ENCODE results near the gene OR1N1.
"Not testable (repeated sequence)": the region's sequence is repeated elsewhere in the genome, so short reads cannot be mapped to it uniquely, and the experiment has no call there.

OR1N1 gene, protein sequence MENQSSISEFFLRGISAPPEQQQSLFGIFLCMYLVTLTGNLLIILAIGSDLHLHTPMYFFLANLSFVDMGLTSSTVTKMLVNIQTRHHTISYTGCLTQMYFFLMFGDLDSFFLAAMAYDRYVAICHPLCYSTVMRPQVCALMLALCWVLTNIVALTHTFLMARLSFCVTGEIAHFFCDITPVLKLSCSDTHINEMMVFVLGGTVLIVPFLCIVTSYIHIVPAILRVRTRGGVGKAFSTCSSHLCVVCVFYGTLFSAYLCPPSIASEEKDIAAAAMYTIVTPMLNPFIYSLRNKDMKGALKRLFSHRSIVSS

DNA sequence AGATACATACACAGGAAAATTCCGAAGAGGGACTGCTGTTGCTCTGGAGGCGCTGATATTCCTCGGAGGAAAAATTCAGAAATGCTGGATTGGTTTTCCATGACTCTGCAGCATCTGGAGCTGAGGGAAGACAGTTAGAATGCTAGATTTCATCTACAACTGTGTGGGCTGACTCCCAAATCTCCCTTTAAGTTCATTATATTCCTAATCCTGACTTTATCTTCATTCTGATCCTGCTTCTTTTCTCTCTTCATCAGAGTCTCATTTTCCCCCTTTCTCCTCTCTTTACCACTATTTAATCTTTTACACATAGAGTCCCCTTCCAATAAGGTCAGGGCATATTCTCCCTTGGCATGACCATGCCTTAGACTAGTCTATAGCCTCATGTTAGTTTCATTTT is at the start of gene OR1N1:
Gene OR1N1, minus strand, starts transcription at position 101 of the 400 bp plus-strand sequence. Its CDS starts 0 bp downstream, at position 101.
- TF ChIP-seq ZNF274 (IDR thresholded peaks at IDR 0.05; ENCODE audit: low read depth, low read length), result no peak
- H3K4me3 ChIP-seq (ENCODE audit: low read length), result no peak within 1 kb of the TSS

DNA sequence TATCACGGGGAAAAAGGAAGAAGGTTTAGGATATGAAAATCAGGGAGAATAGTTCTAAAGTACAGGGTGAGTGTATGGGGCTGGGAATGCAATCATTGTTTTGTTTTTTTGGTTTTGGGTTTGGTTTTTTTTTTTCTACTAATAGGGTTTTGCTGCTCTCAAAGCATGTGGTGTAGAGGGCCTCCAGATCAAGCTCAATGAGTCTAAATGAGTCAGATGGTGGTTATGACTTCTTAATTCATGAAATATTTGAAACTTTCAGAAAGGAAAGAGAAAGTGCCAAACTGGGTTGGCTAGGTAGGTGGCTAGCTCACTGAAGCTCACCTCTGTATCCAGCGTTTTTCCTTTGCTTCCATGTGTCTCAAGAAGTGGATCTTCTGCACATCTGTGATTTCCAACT is 45.4 kb upstream of the OR1N1 start:
- H3K4me3 ChIP-seq (ENCODE audit: low read length), result no peak overlapping the region
- no peak for TF ChIP-seq ZNF274 (IDR thresholded peaks at IDR 0.05; ENCODE audit: low read depth, low read length)

DNA sequence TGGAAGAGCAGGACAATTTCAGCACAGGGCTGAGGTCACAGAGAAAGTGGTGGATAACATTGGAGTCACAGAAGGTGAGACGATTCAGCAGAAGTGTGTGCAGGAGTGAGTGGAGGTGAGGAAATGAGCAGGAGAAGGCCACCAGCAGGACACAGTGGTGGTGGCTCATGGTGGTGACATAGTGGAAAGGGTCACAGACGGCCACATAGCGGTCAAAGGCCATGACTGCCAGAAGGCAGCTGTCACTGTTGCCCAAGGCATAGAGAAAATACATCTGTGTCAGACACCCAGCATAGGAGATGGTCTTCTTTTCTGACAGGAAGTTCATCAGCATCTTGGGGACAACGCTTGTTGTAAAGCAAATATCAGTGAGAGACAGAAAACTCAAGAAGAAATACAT is 40.8 kb upstream of the OR1N1 start:
- TF ChIP-seq ZNF274 (IDR thresholded peaks at IDR 0.05; ENCODE audit: low read depth, low read length), result no peak
- H3K4me3 ChIP-seq (ENCODE audit: low read length), result no peak overlapping the region

DNA sequence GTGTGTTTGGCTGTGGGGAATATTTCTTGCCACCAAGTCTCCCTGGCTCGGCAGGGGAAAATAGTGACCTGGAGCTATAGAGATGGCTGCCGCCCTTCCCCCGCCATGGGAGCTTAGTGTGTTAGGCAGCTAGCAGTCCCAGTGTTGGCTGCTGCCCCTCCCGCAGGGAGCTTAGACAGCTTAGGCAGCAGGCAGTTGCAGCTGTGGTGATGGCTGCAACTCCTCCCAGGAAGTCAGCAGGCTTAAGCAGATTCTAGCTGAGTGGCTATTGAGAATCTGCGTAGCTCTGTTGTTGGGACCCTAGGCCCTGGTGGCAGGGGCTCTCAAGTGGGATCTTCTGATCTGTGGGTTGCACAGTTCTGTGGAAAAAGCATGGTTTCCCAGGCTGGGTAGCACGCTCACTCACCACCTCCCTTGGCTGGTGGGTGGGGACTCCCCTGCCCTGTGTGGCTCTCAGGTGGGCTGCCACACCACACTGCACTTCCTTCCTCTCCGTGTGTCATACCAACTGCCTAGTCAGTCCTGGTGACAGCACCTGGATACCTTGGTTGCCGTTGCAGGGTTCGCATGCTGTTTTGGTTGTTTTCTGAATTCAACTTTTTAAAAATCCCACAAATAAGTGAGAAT is 35.2 kb upstream of the OR1N1 start:
- no peak for TF ChIP-seq ZNF274 (IDR thresholded peaks at IDR 0.05; ENCODE audit: low read depth, low read length)
- no peak overlapping the region for H3K4me3 ChIP-seq (ENCODE audit: low read length)

DNA sequence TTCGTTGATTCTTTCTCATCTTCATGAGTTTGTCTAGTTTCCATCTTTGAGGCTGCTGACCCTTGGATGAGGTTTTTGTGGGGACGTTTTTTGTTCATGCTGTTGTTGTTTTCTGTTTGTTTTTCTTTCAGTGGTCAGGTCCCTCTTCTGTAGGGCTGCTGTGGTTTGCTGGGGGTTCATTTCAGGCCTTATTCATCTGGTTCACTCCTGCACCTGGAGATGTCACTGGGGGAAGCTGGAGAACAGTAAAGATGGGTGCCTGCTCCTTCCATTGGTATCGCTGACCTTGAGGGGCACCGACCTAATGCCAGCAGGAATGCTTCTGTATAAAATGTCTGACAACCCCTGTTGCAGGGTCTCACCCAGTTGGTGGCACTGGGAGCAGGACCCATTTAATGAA is 34.4 kb upstream of the OR1N1 start:
- TF ChIP-seq ZNF274 (IDR thresholded peaks at IDR 0.05; ENCODE audit: low read depth, low read length), result no peak
- no peak overlapping the region for H3K4me3 ChIP-seq (ENCODE audit: low read length)

DNA sequence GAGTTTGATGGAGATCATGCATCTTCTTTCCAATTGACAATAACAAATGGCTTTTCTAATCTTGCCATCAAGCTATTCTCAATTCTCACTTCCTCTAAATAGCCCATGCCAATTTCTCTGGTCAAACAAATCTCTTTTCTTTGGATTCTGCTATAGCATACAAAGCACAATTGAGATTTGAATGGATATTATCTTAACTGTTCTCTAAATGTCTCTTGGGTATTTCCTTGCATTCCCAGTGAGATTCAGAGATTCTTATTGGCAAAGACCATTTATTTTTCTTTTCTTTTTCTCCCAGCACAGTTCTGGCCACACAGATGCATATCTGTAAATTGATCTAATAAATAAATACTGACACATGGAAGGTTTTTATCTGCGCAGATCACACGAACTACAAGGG is 25.7 kb upstream of the OR1N1 start, which contains the start of gene OR1N2:
Gene OR1N2, plus strand, starts transcription at position 301 of the 400 bp plus-strand sequence. CDS start 100 bp downstream, outside the sequence.
- H3K4me3 ChIP-seq (ENCODE audit: low read length), result no peak within 1 kb of the TSS
- no peak for TF ChIP-seq ZNF274 (IDR thresholded peaks at IDR 0.05; ENCODE audit: low read depth, low read length)

DNA sequence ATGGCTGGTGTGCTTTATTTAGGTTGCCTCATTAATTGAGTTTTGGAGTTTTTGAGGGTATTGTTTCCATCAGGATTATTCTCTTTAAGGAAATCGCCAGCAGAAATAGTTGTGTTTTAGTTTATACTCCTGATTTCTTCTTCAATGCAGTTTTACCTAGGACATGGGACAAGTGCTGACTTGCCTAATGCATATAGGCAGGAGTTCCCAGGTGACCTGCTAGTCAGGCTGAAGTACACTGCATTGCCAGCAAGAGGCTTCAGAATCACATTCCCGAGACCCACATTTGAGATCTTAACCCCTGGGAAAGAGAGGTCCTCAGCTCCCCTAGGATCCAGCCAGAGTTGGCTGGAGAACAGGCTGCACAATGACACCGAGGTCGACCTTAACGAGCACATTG is 24.3 kb upstream of the OR1N1 start:
- no peak for TF ChIP-seq ZNF274 (IDR thresholded peaks at IDR 0.05; ENCODE audit: low read depth, low read length)
- no peak overlapping the region for H3K4me3 ChIP-seq (ENCODE audit: low read length)

DNA sequence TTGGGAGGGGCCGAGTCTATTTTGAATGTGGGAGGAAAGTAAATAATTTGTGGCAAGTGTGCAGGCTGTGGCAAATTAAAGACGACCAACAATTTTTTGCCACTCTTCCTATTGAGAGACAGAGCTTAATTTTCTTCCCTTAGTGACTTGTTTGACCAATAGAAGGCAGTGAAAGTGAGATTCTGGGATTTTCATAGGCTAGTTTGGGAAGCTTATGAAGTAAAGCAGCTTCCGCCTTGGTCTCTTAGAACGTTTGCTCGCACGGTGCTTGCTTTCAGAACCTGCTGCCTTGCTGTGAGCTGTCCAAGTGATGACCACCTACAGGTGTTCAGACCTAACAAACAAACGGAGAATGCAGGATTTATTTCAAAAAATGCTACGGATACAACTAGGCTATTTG is 19.1 kb upstream of the OR1N1 start:
- no peak overlapping the region for H3K4me3 ChIP-seq (ENCODE audit: low read length)
- no peak for TF ChIP-seq ZNF274 (IDR thresholded peaks at IDR 0.05; ENCODE audit: low read depth, low read length)

DNA sequence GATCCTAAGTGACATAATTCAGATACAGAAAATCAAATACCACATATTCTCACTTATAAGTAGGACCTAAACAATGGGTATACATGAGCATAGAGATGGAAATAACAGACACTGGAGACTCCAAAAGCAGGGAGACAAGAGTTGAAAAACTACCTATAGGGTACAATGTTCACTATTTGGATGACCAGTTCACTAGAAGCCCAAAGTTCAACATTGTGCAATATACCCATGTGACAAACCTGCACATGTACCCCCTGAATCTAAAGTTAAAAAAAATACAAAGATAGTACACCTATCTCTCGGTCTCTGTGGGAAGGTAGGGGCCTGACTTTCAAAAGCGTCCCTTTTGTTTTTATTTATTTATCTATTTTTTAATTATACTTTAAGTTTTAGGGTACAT is 11.7 kb upstream of the OR1N1 start:
- H3K4me3 ChIP-seq (ENCODE audit: low read length), result no peak overlapping the region
- TF ChIP-seq ZNF274 (IDR thresholded peaks at IDR 0.05; ENCODE audit: low read depth, low read length), result no peak

DNA sequence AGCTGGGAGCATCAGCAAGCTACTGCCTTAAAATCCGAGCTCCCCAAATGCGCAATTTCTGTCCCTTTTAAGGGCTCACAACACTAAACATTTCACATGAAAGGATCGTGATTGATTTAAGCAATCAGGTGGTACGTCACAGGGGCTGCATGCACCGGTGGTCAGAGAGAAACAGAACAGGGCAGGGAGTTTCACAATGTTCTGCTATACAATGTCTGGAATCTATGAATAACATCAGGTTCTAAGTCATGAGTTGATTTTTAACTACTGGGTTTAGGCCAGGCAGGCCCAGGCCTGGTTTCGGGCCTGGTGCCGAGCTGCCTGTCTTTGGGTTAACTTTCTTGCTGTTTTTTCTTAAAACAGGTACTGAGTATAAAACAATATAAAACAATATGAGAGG is 10.0 kb upstream of the OR1N1 start:
- H3K4me3 ChIP-seq (ENCODE audit: low read length), result not testable (repeated sequence)

DNA sequence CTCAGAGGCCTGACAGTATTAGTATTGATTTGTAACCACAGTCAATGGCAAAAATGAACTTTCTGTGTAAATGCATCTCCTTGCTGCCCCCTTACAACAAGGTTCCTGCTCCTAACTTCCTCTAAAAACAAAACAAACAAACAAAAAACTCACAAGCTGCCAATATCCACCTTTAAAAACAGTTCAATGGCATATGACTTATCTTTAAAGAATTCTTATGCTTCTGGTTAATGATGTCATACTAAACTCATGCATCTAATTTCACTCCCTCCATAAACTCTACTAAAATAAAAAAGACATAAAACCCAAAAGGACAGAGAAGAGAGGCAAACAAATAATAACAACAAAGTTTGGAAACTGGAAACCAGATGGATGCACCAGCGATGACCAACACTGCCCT is 9.0 kb upstream of the OR1N1 start:
- no peak overlapping the region for H3K4me3 ChIP-seq (ENCODE audit: low read length)
- TF ChIP-seq ZNF274 (IDR thresholded peaks at IDR 0.05; ENCODE audit: low read depth, low read length), result no peak

DNA sequence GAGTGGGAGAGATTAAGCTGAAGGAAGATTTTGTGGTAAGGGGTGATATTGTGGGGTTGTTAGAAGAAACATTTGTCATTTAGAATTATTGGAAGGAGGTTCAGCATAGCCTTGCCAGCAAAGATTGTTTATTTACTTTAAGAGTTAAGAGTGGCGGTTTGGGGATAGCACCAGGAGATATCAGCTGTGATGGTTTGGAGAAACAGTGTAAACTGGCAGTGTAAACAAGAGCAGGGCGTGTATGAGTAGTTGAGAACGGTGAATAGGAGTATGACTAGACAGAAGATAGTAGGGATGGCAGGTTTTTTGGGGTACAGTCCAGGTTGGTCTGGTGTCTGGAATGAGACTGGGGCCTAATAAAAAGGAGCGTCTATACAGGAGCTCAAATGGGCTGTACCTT is 4.1 kb upstream of the OR1N1 start:
- H3K4me3 ChIP-seq (ENCODE audit: low read length), result not testable (repeated sequence)

DNA sequence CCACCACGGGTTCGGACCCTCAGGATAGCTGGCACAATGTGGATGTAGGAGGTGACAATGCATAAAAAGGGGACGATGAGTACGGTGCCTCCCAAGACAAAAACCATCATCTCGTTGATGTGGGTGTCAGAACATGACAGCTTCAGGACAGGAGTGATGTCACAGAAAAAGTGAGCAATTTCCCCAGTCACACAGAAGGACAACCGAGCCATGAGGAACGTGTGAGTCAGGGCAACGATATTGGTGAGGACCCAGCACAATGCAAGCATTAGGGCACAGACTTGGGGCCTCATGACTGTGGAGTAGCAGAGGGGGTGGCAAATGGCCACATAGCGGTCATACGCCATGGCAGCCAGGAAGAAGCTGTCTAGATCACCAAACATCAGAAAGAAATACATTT is 491 bp downstream of the OR1N1 start:
- no peak overlapping the region for H3K4me3 ChIP-seq (ENCODE audit: low read length)
- TF ChIP-seq ZNF274 (IDR thresholded peaks at IDR 0.05; ENCODE audit: low read depth, low read length), result no peak

DNA sequence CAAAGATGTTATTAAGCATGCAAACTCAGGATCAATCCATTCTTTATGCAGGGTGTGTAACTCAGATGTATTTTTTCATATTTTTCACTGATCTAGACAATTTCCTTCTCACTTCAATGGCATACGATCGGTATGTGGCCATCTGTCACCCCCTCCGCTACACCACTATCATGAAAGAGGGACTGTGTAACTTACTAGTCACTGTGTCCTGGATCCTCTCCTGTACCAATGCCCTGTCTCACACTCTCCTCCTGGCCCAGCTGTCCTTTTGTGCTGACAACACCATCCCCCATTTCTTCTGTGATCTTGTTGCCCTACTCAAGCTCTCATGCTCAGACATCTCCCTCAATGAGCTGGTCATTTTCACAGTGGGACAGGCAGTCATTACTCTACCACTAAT is 7.7 kb downstream of the OR1N1 start:
- H3K4me3 ChIP-seq (ENCODE audit: low read length), result no peak overlapping the region
- no peak for TF ChIP-seq ZNF274 (IDR thresholded peaks at IDR 0.05; ENCODE audit: low read depth, low read length)

DNA sequence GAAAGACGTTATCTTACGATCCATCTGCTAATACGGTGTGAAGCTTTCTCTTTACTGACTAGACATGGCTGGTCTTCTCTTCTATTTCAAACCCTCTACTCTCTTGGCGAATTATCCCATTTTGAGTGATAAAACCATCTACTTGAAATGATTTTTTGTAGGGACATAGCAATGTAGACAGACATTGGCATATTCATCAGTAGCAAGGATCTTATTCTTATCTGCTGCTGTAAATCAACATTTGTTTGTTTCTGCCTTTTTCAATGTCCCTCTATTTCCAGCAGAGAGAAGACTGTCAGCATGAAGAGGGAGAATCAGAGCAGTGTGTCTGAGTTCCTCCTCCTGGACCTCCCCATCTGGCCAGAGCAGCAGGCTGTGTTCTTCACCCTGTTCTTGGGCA is 8.3 kb downstream of the OR1N1 start, which contains the start of gene OR1J4:
Gene OR1J4, plus strand, starts transcription at position 301 of the 400 bp plus-strand sequence. Its CDS starts 0 bp downstream, at position 301.
- no peak within 1 kb of the TSS for H3K4me3 ChIP-seq (ENCODE audit: low read length)
- TF ChIP-seq ZNF274 (IDR thresholded peaks at IDR 0.05; ENCODE audit: low read depth, low read length), result no peak

Data from GM08714 (cell line).